ENCODE measurements around the gene AXL. TPM values are rescaled to one million over a fixed set of nuclear protein-coding genes. Genes with fewer than 3 reads are reported as not detected.

The AXL gene
- total and polyA plus RNA-seq, 2 of the 8 experiments (the other 6 are each of a cell fraction or from before 2014, with no cell fraction given): 35.3 to 51.0 TPM

DNA sequence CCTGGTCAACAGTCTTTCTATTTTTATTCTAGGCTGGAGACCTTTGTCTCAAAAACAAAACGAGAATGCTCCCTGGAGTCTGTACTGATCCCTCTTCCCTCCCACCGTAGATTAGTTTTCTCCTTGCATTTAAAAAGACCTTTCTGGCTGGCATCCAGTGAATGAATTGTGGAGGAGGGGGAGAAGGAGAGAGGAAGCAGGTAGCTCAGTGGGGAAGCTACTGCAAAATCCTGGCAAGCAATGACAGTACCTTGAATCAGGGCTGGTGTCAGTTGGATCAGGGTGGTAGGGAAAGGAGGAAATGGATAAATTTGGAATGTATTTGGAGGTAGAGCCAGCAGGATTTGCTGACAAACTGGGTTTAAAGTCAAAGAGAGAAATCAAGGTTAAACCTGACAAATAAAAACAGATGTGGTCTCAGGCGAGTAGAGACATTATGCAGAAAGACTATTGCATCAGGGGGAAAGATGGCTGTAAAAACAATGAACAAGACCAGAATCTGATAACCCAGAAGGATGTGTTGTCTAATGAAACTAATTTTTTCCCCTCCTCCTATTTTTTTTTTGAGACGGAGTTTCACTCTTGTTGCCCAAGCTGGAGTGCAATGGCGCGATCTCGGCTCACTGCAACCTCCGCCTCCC is 29.5 kb upstream of the AXL start (continued):
- TF ChIP-seq, protein P1, sequence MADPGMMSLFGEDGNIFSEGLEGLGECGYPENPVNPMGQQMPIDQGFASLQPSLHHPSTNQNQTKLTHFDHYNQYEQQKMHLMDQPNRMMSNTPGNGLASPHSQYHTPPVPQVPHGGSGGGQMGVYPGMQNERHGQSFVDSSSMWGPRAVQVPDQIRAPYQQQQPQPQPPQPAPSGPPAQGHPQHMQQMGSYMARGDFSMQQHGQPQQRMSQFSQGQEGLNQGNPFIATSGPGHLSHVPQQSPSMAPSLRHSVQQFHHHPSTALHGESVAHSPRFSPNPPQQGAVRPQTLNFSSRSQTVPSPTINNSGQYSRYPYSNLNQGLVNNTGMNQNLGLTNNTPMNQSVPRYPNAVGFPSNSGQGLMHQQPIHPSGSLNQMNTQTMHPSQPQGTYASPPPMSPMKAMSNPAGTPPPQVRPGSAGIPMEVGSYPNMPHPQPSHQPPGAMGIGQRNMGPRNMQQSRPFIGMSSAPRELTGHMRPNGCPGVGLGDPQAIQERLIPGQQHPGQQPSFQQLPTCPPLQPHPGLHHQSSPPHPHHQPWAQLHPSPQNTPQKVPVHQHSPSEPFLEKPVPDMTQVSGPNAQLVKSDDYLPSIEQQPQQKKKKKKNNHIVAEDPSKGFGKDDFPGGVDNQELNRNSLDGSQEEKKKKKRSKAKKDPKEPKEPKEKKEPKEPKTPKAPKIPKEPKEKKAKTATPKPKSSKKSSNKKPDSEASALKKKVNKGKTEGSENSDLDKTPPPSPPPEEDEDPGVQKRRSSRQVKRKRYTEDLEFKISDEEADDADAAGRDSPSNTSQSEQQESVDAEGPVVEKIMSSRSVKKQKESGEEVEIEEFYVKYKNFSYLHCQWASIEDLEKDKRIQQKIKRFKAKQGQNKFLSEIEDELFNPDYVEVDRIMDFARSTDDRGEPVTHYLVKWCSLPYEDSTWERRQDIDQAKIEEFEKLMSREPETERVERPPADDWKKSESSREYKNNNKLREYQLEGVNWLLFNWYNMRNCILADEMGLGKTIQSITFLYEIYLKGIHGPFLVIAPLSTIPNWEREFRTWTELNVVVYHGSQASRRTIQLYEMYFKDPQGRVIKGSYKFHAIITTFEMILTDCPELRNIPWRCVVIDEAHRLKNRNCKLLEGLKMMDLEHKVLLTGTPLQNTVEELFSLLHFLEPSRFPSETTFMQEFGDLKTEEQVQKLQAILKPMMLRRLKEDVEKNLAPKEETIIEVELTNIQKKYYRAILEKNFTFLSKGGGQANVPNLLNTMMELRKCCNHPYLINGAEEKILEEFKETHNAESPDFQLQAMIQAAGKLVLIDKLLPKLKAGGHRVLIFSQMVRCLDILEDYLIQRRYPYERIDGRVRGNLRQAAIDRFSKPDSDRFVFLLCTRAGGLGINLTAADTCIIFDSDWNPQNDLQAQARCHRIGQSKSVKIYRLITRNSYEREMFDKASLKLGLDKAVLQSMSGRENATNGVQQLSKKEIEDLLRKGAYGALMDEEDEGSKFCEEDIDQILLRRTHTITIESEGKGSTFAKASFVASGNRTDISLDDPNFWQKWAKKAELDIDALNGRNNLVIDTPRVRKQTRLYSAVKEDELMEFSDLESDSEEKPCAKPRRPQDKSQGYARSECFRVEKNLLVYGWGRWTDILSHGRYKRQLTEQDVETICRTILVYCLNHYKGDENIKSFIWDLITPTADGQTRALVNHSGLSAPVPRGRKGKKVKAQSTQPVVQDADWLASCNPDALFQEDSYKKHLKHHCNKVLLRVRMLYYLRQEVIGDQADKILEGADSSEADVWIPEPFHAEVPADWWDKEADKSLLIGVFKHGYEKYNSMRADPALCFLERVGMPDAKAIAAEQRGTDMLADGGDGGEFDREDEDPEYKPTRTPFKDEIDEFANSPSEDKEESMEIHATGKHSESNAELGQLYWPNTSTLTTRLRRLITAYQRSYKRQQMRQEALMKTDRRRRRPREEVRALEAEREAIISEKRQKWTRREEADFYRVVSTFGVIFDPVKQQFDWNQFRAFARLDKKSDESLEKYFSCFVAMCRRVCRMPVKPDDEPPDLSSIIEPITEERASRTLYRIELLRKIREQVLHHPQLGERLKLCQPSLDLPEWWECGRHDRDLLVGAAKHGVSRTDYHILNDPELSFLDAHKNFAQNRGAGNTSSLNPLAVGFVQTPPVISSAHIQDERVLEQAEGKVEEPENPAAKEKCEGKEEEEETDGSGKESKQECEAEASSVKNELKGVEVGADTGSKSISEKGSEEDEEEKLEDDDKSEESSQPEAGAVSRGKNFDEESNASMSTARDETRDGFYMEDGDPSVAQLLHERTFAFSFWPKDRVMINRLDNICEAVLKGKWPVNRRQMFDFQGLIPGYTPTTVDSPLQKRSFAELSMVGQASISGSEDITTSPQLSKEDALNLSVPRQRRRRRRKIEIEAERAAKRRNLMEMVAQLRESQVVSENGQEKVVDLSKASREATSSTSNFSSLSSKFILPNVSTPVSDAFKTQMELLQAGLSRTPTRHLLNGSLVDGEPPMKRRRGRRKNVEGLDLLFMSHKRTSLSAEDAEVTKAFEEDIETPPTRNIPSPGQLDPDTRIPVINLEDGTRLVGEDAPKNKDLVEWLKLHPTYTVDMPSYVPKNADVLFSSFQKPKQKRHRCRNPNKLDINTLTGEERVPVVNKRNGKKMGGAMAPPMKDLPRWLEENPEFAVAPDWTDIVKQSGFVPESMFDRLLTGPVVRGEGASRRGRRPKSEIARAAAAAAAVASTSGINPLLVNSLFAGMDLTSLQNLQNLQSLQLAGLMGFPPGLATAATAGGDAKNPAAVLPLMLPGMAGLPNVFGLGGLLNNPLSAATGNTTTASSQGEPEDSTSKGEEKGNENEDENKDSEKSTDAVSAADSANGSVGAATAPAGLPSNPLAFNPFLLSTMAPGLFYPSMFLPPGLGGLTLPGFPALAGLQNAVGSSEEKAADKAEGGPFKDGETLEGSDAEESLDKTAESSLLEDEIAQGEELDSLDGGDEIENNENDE (IDR thresholded peaks at IDR 0.05; ENCODE audit: insufficient replicate concordance, low read length): peak; percentile 70
- TF ChIP-seq EGR1 (IDR thresholded peaks at IDR 0.05; ENCODE audit: borderline replicate concordance, low read depth, low read length): peak; percentile 62; the same call in 1 of the 2 replicates
- TF ChIP-seq RFX5 (IDR thresholded peaks at IDR 0.05; ENCODE audit: borderline replicate concordance, low read depth, low read length): 0 out of 2 replicates have a peak, but pooled peaks have one; percentile 36
- TF ChIP-seq, protein P2, sequence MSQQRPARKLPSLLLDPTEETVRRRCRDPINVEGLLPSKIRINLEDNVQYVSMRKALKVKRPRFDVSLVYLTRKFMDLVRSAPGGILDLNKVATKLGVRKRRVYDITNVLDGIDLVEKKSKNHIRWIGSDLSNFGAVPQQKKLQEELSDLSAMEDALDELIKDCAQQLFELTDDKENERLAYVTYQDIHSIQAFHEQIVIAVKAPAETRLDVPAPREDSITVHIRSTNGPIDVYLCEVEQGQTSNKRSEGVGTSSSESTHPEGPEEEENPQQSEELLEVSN (IDR thresholded peaks at IDR 0.05): no peak
- TF ChIP-seq CEBPB (IDR thresholded peaks at IDR 0.05; ENCODE audit: low read depth, low read length): peak; percentile 35; the same call in 1 of the 2 replicates
- TF ChIP-seq SP1 (IDR thresholded peaks at IDR 0.05; ENCODE audit: low read depth, low read length): peak; percentile 95
- TF ChIP-seq ASH2L (IDR thresholded peaks at IDR 0.05; ENCODE audit: low read length): peak; percentile 27
- peak; percentile 25 to 69; a peak in 1 of 4 replicates for TF ChIP-seq SIN3A (conservative IDR thresholded peaks at IDR 0.05 in 1 of 2, IDR thresholded peaks at IDR 0.05 in 1 of 2; ENCODE audit: low read depth in 1 of 2, low read length in 2 of 2)
- 0 out of 2 replicates have a peak, but pooled peaks have one; percentile 43 for TF ChIP-seq SP4 (IDR thresholded peaks at IDR 0.05; ENCODE audit: low read length)

Measured in H1 (cell line).